ENCODE measurements around the gene ITPR2.

- TF ChIP-seq CTCF (IDR thresholded peaks at IDR 0.05) (no peak), POLR2A (IDR thresholded peaks at IDR 0.05) (no peak)
Observed at GRCh38 chr12:26367991-26368730, 464.8 kb downstream of the ITPR2 start.

Measured in lower leg skin (tissue), 3 donors.